AML-193 (cell line): ENCODE measurements around the gene CLEC5A.
"Not testable (repeated sequence)": the region's sequence is repeated elsewhere in the genome, so short reads cannot be mapped to it uniquely, and the experiment has no call there.

ENCODE experiments used
- DNase-seq, 2 experiments: peaks; one replicate each; lab custom pipeline; 2025; lab: John Stamatoyannopoulos, UW

The CLEC5A gene

DNA sequence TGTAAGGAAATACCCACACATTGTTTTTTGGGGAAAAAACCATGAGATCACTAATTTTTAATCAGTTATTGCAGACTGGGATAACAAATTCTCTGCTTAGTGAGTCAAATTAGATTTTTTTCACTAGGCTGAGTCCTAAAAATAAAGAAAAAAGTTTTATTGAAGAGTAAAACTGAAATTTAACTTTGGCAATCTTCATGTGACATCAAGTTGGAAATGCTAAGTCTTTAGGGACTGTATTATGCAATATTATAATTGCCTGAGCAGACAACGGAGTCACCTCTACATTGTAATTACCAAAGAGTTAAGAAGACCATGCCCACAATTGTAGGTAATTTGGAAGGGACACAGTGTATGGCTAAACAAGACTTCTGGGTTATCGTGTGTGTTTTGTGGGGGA, 2.2 kb upstream of the CLEC5A start:
- peak; percentile 23 to 24 for DNase-seq

DNA sequence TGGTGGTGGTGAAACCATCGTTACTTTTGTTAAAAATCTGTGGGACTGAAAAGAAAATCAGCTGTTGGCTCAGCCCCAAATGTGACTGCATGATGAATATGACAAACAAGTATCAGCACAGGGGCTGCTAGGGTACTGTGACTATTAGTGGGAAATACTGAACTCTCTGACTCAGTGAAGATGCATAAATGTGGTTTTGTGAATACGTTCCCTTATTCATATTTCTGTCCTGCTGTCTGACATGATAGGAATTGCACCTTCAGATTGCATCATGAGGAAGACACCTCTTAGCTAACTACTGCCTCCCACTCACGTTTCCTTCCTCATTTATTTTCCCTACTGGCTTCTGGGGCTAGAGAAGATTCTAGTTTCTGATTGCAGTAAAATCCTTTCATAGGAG, 1.4 kb downstream of the CLEC5A start:
- peak; percentile 94 to 96 for DNase-seq

DNA sequence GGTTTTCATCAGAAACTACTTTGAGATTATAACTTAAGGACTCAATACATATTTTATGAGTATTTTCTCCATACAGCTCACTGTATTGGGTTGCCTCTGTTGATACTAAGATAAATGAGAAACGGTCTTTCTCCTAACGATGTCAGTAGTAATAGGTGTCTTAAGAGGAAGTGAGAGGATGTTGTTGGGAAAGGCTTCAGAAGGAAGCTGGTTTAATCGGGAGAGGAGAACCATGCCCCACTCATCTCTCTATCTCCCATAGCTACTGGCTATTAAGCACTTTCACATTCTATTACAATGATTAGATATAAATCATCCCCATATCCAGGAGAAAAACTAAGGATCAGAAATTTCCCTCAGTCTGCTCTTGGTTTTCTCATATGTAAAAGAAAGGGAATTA, 2.0 kb downstream of the CLEC5A start:
- DNase-seq, result peak; percentile 19 to 28

DNA sequence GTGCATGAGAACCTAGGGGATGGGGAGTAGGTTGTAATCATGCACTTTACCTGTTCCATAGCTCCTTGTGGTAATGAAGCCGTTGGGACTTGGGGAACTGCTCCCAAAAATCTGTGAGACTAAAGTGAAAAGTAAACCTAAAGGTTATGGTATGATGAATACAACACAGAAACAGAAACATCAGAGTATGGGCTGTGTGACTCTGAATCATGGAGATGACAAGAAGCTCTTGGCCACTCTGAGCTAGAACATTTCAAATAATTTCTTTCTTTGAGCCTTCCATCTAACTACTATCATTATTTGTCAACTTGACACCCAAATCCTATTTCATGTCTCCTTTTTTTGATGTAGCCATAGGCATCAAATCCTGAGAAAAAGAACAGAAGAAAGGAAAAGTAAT, 2.9 kb downstream of the CLEC5A start:
- DNase-seq, result no peak

DNA sequence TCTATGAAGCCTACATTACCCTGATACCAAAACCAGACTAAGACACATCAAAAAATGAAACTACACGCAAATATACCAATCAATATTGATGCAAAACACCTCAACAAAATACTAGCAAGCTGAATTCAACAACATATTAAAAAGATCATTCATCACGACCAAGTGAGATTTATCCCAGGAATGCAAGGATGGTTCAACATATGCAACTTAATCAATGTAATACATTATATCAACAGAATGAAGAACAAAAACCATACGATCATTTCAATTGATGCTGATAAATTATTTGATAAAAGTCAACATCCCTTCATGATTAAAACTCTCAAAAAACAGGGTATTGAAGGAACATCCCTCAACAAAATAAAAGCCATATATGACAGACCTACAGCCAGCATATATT, 5.7 kb downstream of the CLEC5A start:
- no peak for DNase-seq

DNA sequence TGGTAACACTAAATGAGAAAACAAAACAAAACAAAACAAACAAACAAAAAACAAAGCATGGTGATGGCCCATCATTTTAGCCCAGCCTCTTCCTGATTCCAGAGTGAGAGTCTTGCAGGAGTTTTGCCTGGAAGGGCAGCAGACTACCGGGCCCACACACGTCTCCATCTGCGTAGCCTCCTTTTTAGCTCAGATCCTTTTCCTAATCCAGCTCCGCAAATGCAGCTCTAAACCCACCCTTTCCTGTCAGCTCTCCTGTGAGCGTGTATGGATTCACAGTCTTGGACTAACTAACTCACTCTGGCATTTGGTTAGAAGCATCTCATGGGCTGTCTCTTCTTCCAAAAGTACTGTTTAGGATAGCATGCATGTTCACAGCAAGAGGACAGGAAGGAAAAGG, 16.6 kb downstream of the CLEC5A start:
- no peak for DNase-seq

DNA sequence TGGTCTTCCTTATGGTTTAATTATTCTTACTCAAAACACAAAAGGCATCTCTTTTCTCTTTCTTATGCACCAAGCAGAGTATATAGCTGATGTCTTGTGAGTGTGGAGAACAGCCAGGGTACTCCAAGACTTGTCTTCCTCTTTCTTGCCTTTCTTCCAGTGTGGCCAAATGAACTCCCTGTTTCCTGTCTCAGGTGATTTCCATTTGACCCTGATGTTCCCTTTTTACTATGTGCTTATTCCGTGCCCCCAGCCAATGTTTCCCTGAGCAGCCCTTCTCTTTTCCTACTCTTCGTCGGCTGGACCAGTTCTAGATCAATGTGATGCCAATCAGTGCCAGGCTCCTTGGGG, 18.0 kb downstream of the CLEC5A start:
- peak in 1 of 2 experiments; percentile 48 for DNase-seq

DNA sequence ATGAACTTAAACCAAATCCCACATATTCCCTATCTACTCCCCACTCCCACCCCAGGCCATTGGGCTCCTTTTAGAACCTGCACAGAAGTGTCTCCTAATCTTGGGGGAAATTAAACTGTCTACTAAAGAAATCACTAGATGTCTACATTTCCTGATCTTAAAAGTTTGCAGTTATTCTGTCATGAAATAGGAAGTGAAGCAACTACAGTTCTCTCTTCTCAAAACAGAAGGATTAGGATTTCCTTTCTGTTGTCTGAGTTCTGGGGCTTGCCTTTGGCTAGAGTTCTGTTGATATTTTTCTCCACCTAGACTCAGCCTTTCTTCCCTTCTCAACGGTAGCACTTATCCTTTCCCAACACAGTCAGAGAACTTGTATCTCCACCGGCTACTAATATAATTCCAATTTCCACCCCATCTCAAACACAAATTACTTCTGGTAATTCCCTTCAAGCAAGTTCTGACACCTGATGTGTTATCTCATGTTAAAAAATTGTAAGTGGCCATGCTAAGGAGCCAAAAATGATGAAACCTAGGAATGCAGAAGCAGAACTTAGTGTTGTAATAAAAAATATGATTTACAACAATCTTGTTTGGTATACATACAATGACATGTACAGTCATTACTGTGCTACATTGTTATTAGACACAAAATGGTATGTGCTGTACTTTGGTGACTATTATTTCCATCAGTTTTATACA, 18.5 kb downstream of the CLEC5A start:
- DNase-seq, result peak; percentile 85 to 90

DNA sequence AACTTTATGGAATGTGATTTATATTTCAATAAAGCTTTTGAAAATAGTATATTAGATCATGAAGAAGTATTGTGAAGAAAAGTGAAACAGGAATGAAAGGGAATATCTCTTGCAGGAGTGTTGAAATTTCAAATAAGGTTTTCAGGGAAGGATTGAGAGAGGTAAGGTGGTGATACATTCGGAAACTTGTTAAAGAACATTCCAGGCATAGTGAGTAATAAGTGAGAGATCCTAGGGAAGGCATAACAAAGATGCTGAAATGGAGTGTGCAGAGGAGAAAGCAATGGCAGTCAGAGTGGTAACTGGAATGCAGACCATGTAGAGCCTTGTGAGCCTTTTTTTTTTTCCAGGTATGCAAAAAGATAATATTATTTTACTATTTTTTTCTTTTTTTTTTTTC, 26.5 kb downstream of the CLEC5A start:
- no peak for DNase-seq

DNA sequence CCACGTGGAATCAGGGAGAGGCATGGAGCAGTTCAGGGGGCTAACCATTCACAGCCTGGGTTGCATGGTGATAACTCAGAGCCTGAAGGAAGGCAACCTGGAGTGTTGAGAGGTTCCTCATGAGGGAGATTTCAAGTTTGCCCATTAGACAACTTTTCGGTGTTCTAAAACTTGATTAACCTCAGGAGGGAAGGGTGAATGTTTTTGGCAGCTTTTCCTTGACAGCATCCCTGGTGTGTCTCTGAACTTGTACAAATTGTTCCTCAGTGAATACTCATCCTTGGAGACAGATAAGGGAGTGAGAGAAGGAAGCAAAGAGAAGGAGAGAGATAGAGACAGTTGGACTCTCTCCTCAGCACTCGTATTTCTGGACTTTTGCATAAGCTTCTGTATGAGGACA, 30.7 kb downstream of the CLEC5A start, which contains the start of gene OR9A4:
TSS of gene OR9A4 (plus strand) at position 301 of the 400 bp plus-strand sequence. CDS start 2,477 bp downstream, outside the sequence.
- DNase-seq, result no peak

DNA sequence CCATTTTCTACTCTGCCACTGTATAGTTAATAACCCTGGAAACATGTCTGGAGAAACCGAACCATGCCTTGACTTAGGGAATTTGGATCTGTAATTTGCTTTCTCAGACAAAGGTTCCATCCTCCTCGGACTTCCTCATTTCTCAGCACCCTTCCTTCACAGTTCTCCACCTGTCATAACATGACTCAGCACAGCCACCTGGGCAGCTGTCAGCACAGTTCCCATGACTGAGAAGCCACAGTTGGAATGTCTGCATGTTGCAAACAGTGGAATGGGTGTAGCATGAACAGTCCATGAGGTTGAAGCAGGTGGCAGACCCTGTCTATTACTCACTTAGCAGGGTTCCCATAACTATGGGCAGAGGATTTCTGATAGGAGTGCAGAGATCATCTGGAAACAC, 31.2 kb downstream of the CLEC5A start:
- no peak for DNase-seq

DNA sequence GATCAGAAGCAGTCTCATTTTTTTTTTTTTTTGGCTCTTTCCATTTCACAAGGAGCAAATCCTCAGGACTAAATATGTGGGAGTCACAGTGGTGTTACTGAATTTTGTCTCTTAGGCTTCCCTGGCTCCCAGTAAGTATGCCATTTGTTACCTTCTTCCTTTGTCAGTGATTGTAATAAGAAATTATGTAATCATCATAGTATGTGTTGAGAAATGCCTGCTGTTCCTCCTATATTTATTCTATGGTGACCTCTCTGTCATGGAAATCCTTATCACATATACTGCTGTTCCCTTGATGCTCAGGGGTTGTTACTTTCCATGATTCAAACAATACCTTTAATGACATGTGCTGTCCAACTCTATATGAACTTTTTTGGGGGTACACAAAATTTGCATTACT, 35.4 kb downstream of the CLEC5A start:
- peak; percentile 55 to 59 for DNase-seq

DNA sequence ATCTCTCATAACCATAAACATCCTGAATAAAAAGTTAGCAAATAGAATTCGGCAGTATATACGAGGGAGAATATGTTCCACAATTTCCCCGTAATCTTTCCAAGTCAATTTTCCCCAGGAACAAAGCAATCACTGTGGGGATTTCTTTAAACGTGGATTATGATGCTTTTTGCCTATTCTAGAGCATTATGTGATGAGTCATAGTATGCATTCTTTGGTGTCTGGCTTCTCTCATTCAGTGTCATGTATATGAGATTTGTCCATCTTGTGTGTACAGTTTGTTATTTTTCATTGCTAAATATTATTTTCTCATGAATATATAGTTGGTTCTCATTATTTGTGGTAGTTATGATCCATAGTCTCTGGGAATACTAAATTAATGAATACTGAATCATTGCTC, 40.5 kb downstream of the CLEC5A start:
- DNase-seq, result no peak

DNA sequence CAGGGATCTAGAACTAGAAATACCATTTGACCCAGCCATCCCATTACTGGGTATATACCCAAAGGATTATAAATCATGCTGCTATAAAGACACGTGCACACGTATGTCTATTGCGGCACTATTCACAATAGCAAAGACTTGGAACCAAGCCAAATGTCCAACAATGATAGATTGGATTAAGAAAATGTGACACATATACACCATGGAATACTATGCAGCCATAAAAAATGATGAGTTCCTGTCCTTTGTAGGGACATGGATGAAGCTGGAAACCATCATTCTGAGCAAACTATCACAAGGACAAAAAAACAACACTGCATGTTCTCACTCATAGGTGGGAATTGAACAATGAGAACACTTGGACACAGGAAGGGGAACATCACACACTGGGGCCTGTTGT, 47.4 kb downstream of the CLEC5A start:
- not testable (repeated sequence) for DNase-seq

DNA sequence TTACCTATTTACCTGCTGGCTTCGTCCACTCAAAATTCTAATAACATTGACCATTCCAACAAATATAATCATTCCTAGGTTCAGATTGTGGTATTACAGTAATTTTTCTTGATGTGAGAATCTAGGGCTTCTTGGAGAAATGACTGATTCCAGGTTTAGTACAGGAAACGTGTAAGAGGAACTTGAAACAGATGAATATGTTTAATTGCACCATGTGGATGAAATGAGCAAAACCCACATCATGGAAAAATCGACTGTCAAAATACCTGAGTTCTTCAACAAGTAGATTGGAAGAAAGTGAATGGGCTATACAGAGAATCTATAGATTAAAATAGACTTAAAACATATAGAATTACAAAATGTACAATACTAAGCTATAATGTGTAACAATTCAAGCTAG, 55.4 kb downstream of the CLEC5A start:
- peak; percentile 35 to 42 for DNase-seq

DNA sequence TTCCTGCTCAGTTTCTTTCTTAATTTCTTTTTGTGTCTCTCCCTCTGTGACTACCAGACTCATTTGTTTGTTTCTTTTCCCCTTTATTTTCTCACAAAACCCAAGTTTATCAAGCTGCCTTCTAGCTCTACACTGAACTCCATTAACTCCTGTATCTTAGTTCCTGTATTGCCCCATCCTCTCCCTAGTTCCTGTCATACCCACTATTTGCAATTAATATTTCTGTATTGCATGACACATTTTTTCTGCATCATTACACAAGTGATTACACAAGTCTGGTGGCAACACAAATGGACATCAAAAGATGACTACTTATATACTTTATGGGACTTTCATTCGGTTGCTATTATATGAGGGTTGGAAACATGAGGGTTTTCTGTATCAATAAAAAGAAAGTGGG, 57.5 kb downstream of the CLEC5A start:
- DNase-seq, result peak; percentile 93 to 96

DNA sequence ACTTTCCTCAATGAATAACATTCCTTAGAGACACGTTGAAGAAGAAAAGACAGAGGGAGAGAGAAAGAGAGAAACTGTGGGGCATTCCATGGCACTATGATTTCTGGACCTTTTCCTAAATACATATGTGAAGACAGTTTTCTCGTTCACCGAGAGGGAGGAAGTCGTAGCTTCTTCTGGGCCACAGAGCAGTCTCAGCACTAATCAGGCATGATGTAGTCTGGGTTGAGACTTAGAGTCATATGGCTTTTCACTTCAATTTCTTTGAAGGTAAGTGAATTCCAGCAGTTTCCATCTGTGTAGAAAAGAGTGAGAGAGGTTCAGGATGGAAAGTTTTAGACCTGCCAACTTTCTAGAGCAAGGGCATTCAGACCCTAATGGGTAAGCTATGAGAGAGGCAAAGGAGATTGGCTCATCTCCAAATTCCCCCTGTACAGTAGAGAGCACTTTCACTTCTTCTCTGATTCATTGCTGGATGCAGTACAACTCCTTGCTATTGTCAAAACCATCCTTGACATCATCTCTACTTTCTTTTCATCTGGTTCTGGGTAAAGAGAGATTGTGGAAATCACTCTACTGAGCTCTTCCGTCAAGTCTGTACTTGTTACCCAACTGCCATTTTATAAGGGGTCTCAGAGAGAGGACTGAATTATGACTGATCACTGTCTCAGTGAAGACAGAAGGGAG, 62.1 kb downstream of the CLEC5A start:
- DNase-seq, result no peak

DNA sequence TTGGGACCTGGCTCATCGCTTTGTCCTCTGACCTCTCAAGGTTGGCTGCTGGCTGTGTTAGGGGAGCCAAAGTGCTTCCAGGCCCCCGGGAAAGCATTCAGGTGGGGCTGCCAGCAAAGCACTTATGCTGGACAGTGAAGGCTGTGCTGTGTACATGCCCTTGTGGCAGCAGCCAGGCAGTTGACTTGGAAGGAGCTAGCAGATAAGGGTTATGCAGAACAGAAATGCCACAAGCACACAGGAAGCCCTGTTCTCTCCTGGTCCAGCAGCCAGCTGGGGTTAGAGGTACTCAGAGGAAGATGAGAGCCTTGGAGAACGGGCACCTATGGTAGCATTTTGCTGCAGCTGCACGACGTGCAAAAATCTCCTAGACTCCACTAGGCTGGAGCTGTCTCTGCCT, 65.8 kb downstream of the CLEC5A start:
- no peak for DNase-seq

DNA sequence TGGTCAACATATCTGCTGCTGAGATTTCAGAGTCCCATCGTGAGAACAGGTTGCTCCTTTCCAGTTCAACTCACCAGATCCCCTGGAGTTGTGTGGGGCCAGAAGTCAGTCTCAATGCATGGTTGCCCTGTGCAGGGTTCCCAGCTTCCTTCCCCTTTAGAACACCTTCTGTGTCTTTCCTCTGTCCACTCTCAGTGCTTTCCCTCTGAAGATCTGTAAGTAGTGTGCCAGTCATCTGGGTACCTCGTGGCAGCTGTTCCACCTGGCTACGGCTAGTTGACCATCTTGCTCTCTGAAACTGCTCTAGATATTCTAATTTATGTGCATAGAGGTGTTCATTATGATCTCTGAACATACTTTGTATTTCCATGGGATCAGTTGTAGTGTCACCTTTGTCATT, 69.4 kb downstream of the CLEC5A start:
- no peak for DNase-seq
